Measurements from ENCODE around the gene JMJD1C.

DNA sequence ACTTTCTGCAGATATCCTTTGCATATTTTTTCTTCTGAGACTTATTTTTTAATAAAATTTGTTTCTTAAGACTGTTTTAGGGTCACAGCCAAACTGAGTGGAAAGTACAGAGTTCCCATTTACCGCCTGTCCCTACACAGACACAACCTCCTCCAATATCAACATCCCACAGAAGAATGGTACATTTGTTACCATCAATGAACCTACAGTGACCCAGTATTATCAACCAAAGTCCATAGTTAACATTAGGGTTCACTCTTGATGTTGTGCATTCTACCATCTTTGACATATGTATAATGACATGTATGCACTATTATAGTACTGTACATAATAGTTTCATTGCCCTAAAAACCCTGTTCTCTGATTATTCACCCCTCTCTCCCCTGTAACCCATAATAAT, 40.8 kb upstream of the JMJD1C start:
- TF ChIP-seq CTCF (IDR thresholded peaks at IDR 0.05; ENCODE audit: low read depth, low read length, poor library complexity, severe bottlenecking) = no peak
- no peak for TF ChIP-seq EZH2phosphoT487 (IDR thresholded peaks at IDR 0.05; ENCODE audit: borderline replicate concordance, low read length)
